H1 (cell line): ENCODE measurements around the gene NEDD8. TPM values are rescaled to one million over a fixed set of nuclear protein-coding genes. Genes with fewer than 3 reads are reported as not detected.

Experiments used
- CTCF ChIA-PET: fragments of 300-600 bp; sonication (Branson Sonifier 250); formaldehyde crosslinking; loops from one replicate; lab custom pipeline; 2021; ENCODE audit not compliant: partially characterized antibody; lab: Charles Lee
- POLR2A ChIA-PET: fragments of 300-600 bp; sonication (Branson Sonifier 250); formaldehyde crosslinking; loops from one replicate; lab custom pipeline; 2021; ENCODE audit warnings: inconsistent platforms; ENCODE audit not compliant: partially characterized antibody; lab: Charles Lee
- DNase-seq, 2 experiments: peaks; one replicate each; pipeline versions ENCODE4 v3.0.0 to v3.0.0-alpha.2; 2010 to 2022; ENCODE audit warnings: low spot score in 2 of 2, low read depth in 1 of 2, mixed read lengths in 1 of 2
- FAIRE-seq: peaks from 2 replicates; lab custom pipeline; 2011; peaks lifted over from hg19 to GRCh38; lab: Jason Lieb, UNC
- H2AFZ ChIP-seq: 2 replicates; pipeline ENCODE4 v1.8.1; 2012; ENCODE audit warnings: low read length, inconsistent platforms
- H2AK5ac ChIP-seq: 2 replicates; pipeline ENCODE4 v1.6.1; 2013; ENCODE audit warnings: low read depth, low read length
- H2BK120ac ChIP-seq: replicated peaks from 2 replicates; pipeline ENCODE3; 2013; ENCODE audit warnings: low read depth, low read length, inconsistent platforms
- H2BK12ac ChIP-seq: 2 replicates; pipeline ENCODE4 v1.6.1; 2013; ENCODE audit warnings: low read depth, low read length
- H2BK15ac ChIP-seq: 2 replicates; pipeline ENCODE4 v1.6.1; 2013; ENCODE audit warnings: low read length
- H2BK20ac ChIP-seq: 2 replicates; pipeline ENCODE4 v1.6.1; 2013; ENCODE audit warnings: low read length
- H2BK5ac ChIP-seq: 2 replicates; pipeline ENCODE4 v1.6.1; 2013; ENCODE audit warnings: low read depth, low read length
- H3K14ac ChIP-seq: 2 replicates; pipeline ENCODE4 v1.6.1; 2013; ENCODE audit warnings: inconsistent platforms; ENCODE audit not compliant: insufficient read length
- H3K18ac ChIP-seq: 2 replicates; pipeline ENCODE4 v1.6.1; 2013; ENCODE audit warnings: low read length; ENCODE audit errors: extremely low read depth
- H3K23ac ChIP-seq: 2 replicates; pipeline ENCODE4 v1.6.1; 2013; ENCODE audit warnings: inconsistent platforms; ENCODE audit not compliant: insufficient read length
- H3K23me2 ChIP-seq: 2 replicates; pipeline ENCODE4 v1.6.1; 2013; ENCODE audit warnings: low read depth, low read length
- H3K27ac ChIP-seq: 2 replicates; pipeline ENCODE4 v1.6.1; 2011; ENCODE audit warnings: low read depth, low read length, inconsistent platforms
- H3K27me3 ChIP-seq, 4 experiments: replicated peaks in 1 of 4; 1 replicate in 1 of 4; 2 replicates in 3 of 4; pipeline versions ENCODE4 v1.6.1 to v1.8.1; 2011 to 2013; ENCODE audit warnings: low read length in 3 of 4, mild to moderate bottlenecking in 3 of 4, inconsistent platforms in 2 of 4, mixed read lengths in 2 of 4, moderate library complexity in 1 of 4; ENCODE audit not compliant: control insufficient read depth in 3 of 4, insufficient read depth in 3 of 4; ENCODE audit errors: extremely low read depth in 1 of 4
- H3K36me3 ChIP-seq, 4 experiments: 2 replicates each; pipeline versions ENCODE4 v1.6.1 to v1.8.1; 2011 to 2013; ENCODE audit warnings: mild to moderate bottlenecking in 4 of 4, low read length in 3 of 4, moderate library complexity in 2 of 4, control low read depth in 1 of 4, inconsistent platforms in 1 of 4; ENCODE audit not compliant: insufficient read depth in 4 of 4, control insufficient read depth in 2 of 4
- H3K4ac ChIP-seq: replicated peaks from 2 replicates; pipeline ENCODE3; 2013; ENCODE audit warnings: low read length, low read depth, mixed read lengths, inconsistent platforms; ENCODE audit not compliant: insufficient read length
- H3K4me1 ChIP-seq, 4 experiments: replicated peaks in 1 of 4; 1 replicate in 1 of 4; 2 replicates in 3 of 4; pipeline versions ENCODE4 v1.6.1 to v1.8.1; 2011 to 2013; ENCODE audit warnings: low read length in 3 of 4, inconsistent platforms in 2 of 4, mixed read lengths in 1 of 4; ENCODE audit not compliant: insufficient read depth in 4 of 4, control insufficient read depth in 3 of 4
- H3K4me2 ChIP-seq, 2 experiments: 2 replicates each; pipeline versions ENCODE4 v1.6.1 to v1.8.1; 2011 to 2013; ENCODE audit warnings: low read depth in 2 of 2, low read length in 2 of 2, control low read depth in 1 of 2, inconsistent platforms in 1 of 2, mild to moderate bottlenecking in 1 of 2; ENCODE audit not compliant: insufficient read depth in 1 of 2
- H3K4me3 ChIP-seq, 4 experiments: fragments of 200-600, 300-600 bp in 1 of 4; sonication (generic), shearing (Covaris generic), sonication (Bioruptor Twin) in 1 of 4; 2 replicates each; pipeline versions ENCODE4 v1.5.1 to v1.8.1; 2011 to 2016; ENCODE audit warnings: low read length in 4 of 4, low read depth in 3 of 4, control low read depth in 2 of 4, inconsistent platforms in 2 of 4, mild to moderate bottlenecking in 2 of 4, mixed read lengths in 1 of 4, moderate library complexity in 1 of 4; ENCODE audit not compliant: insufficient read depth in 2 of 4; ENCODE audit errors: extremely low read depth in 1 of 4
- H3K56ac ChIP-seq: replicated peaks from 2 replicates; pipeline ENCODE3; 2013; ENCODE audit warnings: low read depth, mild to moderate bottlenecking, mixed read lengths, low read length, inconsistent platforms; ENCODE audit not compliant: insufficient read length
- H3K79me1 ChIP-seq: 2 replicates; pipeline ENCODE4 v1.6.1; 2013; ENCODE audit warnings: low read depth, low read length, control low read depth
- H3K79me2 ChIP-seq, 2 experiments: 2 replicates each; pipeline versions ENCODE4 v1.6.1 to v1.8.1; 2012 to 2013; ENCODE audit warnings: low read length in 2 of 2, mild to moderate bottlenecking in 2 of 2, inconsistent platforms in 1 of 2; ENCODE audit not compliant: insufficient read depth in 2 of 2, control insufficient read depth in 1 of 2
- H3K9ac ChIP-seq, 4 experiments: replicated peaks in 1 of 4; 1 replicate in 1 of 4; 2 replicates in 3 of 4; pipeline versions ENCODE4 v1.6.1 to v1.8.1; 2011 to 2013; ENCODE audit warnings: low read depth in 3 of 4, low read length in 3 of 4, control low read depth in 2 of 4, mild to moderate bottlenecking in 2 of 4, moderate library complexity in 2 of 4, inconsistent platforms in 1 of 4; ENCODE audit errors: extremely low read depth in 1 of 4
- H3K9me3 ChIP-seq, 2 experiments: 2 replicates each; pipeline versions ENCODE4 v1.6.1 to v1.8.1; 2012 to 2013; ENCODE audit warnings: mild to moderate bottlenecking in 2 of 2, moderate library complexity in 2 of 2, control low read depth in 1 of 2, inconsistent platforms in 1 of 2, low read depth in 1 of 2, low read length in 1 of 2, mixed read lengths in 1 of 2; ENCODE audit not compliant: insufficient read depth in 2 of 2
- H4K20me1 ChIP-seq, 2 experiments: replicated peaks in 1 of 2; 2 replicates each; pipeline versions ENCODE3 to v1.8.1; 2011 to 2013; ENCODE audit warnings: inconsistent platforms in 2 of 2, low read length in 2 of 2, mild to moderate bottlenecking in 1 of 2; ENCODE audit not compliant: insufficient read depth in 2 of 2, control insufficient read depth in 1 of 2
- H4K5ac ChIP-seq: 2 replicates; pipeline ENCODE4 v1.6.1; 2013; ENCODE audit warnings: low read length, low read depth, mixed read lengths, inconsistent platforms; ENCODE audit not compliant: insufficient read length
- H4K8ac ChIP-seq: 2 replicates; pipeline ENCODE4 v1.8.0; 2013; ENCODE audit warnings: mild to moderate bottlenecking, moderate library complexity, low read length, inconsistent platforms; ENCODE audit not compliant: insufficient read depth; ENCODE audit errors: extremely low read depth
- H4K91ac ChIP-seq: replicated peaks from 2 replicates; pipeline ENCODE3; 2013; ENCODE audit warnings: low read length, mixed read lengths, inconsistent platforms; ENCODE audit not compliant: insufficient read length
- BACH1 ChIP-seq: IDR thresholded peaks from 2 replicates; pipeline ENCODE4 v1.6.1; 2012; ENCODE audit warnings: low read length, improper control_type of control experiment
- CBX8 ChIP-seq: fragments of 300-800, 300-1000 bp; sonication (generic); IDR thresholded peaks from 2 replicates; pipeline ENCODE4 v1.7.1; 2016; ENCODE audit warnings: low read depth, low read length, borderline replicate concordance
- WGBS, 2 experiments: shearing (Covaris generic) in 1 of 2; methylation state at CpG; one replicate each; pipeline versions ENCODE4 v1.1.6 to v1.1.7; 2013 to 2015; ENCODE audit warnings: low lambda C conversion rate in 2 of 2, mixed read lengths in 2 of 2, inconsistent platforms in 1 of 2, low coverage in 1 of 2, missing lambda C conversion rate in 1 of 2; ENCODE audit not compliant: insufficient replicate concordance in 2 of 2, insufficient coverage in 1 of 2, insufficient read length in 1 of 2; ENCODE audit errors: extremely low coverage in 1 of 2, missing lambda C conversion rate in 1 of 2; 5-methylcytosine and 5-hydroxymethylcytosine counted together
- polyA plus RNA-seq, 7 experiments: library from polyadenylated mRNA; depleted of rRNA in 3 of 7; stranded (reverse) in 5 of 7; unstranded in 2 of 7; fragments of >200 nt in 5 of 7; fragments of 200-250 nt in 2 of 7; gene quantifications; 1 replicate in 5 of 7; 2 replicates in 1 of 7; 4 replicates in 1 of 7; pipeline versions ENCODE4 v1.2.1 to v1.2.3, GENCODE V29; 2011 to 2013; ENCODE audit warnings: missing spikeins in 2 of 7, mixed read lengths in 2 of 7
- total RNA-seq: library from RNA; stranded (reverse); fragmentation: NEBNext Ultra II Directional; extraction: Animal tissue kit (Norgen Biotek cat#: 25700); gene quantifications from 2 replicates; pipeline ENCODE4 v1.2.1, GENCODE V29; 2021

The NEDD8 gene
- total and polyA plus RNA-seq, 2 of the 8 experiments (the other 6 are each of a cell fraction or from before 2014, with no cell fraction given), result 253 to 317 TPM

DNA sequence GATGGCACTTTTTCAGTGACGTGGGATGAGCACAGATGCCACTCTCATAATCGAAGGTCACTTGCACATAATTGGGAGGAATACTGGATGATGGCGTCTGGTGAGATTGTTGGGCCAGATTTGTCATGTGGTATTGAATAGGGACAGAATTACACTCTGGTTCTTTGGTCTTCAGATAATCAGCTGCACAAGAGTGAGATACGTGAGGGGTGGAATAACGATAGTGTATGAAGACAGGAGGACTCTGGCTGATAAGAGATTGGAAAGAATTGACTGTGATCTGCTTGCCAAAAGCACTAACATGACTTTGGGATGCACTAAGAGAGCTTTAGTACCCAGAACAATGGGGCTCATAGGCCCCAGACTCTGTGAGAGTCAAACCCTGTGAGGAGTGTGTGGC lies 46.3 kb upstream of the NEDD8 start:
- no peak for TF ChIP-seq CBX8
- no peak for TF ChIP-seq BACH1
- TF ChIP-seq, all 59 proteins: peak for 0
- Histone ChIP-seq H2BK12ac (no peak overlapping the region), H4K20me1 (peaks cover 0 to 3% of the 10 kb centered on the region in 2 experiments), H3K4ac (no peak overlapping the region), H3K27me3 (no peaks in the 10 kb centered on the region), H3K79me2 (no peaks in the 10 kb centered on the region), H3K23ac (no peak overlapping the region), H3K4me2 (no peak overlapping the region), H3K23me2 (no peaks in the 10 kb centered on the region), H3K27ac (no peak overlapping the region), H2BK5ac (no peak overlapping the region), H2AFZ (no peak overlapping the region), H4K8ac (no peak overlapping the region), H4K91ac (no peak overlapping the region), H3K9ac (no peak overlapping the region), H3K4me3 (no peak overlapping the region), H3K4me1 (no peaks in the 10 kb centered on the region), H2AK5ac (no peak overlapping the region), H4K5ac (no peak overlapping the region), H2BK120ac (no peak overlapping the region), H2BK20ac (no peak overlapping the region), H3K56ac (no peak overlapping the region), H3K14ac (no peak overlapping the region), H3K36me3 (no peaks in the 10 kb centered on the region), H3K9me3 (no peaks in the 10 kb centered on the region), H3K79me1 (no peaks in the 10 kb centered on the region), H2BK15ac (no peak overlapping the region), H3K18ac (no peak overlapping the region)
- ChIA-PET CTCF (interaction anchor here (1.0 to 11.5 kb wide), 6 partner anchors 13 to 51 kb away, joined by 3 to 137 read pairs (median 3); partner anchors contain the start of genes DHRS1, NOP9 and TINF2), POLR2A (interaction anchor here (0.7 to 2.3 kb wide), 4 partner anchors 10 to 102 kb away, joined by 3 to 9 read pairs (median 6); no protein-coding TSS in a partner anchor)
- FAIRE-seq, result no peak
- DNase-seq, result no peak
- 92% methylated on average over 5 of the region's 5 CpGs; no CpG with 5 or more reads in 1 of the 2 experiments for WGBS, 2 experiments
